ENCODE results near the gene CLPTM1L.

Gene CLPTM1L

DNA sequence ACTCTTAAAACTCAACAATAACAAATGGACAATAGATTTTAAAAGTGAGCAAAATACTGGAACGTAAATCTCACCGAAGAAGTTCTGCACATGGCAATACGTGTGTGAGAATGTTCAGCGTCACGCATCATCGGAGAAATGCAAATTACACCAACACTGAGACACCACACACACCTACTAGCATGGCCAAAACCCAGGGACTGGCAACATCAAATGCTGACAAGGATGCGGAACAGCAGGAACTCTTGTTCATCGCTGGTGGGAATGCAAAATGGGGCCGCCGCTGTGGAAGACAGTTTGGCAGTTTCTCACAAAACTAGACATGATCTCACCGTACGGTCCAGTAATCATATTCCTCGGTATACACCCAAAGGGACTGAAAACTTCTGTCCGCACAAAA, 21.6 kb upstream of the CLPTM1L start:
- H3K4me1 ChIP-seq: no peaks in the 10 kb centered on the region
- H3K36me3 ChIP-seq (ENCODE audit: control insufficient read depth, insufficient read depth, low read length): no peaks in the 10 kb centered on the region
- H3K79me2 ChIP-seq: no peaks in the 10 kb centered on the region
- H3K27ac ChIP-seq: no peak overlapping the region
- H3K27me3 ChIP-seq (ENCODE audit: control insufficient read depth, insufficient read depth, low read length): no peaks in the 10 kb centered on the region
- no peak overlapping the region for H2AFZ ChIP-seq
- H3K4me2 ChIP-seq (ENCODE audit: low read length): no peak overlapping the region
- H3K9ac ChIP-seq: no peak overlapping the region
- TF ChIP-seq, protein P1, sequence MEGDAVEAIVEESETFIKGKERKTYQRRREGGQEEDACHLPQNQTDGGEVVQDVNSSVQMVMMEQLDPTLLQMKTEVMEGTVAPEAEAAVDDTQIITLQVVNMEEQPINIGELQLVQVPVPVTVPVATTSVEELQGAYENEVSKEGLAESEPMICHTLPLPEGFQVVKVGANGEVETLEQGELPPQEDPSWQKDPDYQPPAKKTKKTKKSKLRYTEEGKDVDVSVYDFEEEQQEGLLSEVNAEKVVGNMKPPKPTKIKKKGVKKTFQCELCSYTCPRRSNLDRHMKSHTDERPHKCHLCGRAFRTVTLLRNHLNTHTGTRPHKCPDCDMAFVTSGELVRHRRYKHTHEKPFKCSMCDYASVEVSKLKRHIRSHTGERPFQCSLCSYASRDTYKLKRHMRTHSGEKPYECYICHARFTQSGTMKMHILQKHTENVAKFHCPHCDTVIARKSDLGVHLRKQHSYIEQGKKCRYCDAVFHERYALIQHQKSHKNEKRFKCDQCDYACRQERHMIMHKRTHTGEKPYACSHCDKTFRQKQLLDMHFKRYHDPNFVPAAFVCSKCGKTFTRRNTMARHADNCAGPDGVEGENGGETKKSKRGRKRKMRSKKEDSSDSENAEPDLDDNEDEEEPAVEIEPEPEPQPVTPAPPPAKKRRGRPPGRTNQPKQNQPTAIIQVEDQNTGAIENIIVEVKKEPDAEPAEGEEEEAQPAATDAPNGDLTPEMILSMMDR (IDR thresholded peaks at IDR 0.05): no peak
- no peak overlapping the region for H3K4me3 ChIP-seq (ENCODE audit: low read depth, low read length)
- H3K9me3 ChIP-seq (ENCODE audit: control insufficient read depth, low read length): no peaks in the 10 kb centered on the region

DNA sequence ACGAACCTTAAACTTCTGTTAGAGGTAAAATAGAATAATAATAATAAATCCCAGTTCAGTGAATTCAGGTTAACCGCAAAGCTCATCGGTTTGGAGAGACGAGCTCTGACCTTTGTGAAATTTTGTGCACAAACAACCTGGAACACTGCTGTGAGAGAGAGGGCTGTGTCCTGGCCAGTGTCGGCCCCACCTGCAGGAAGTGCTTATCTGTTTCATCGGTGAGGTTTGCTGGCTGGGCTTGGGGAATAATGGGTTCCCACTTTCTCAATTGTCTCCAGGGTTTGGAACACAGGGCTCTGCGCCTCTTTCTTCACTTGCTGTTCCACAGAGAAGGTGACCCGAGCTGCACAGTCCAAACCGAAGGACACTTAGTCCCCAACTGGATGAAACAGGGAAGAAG, 19.3 kb upstream of the CLPTM1L start:
- H2AFZ ChIP-seq: no peak overlapping the region
- no peaks in the 10 kb centered on the region for H3K4me1 ChIP-seq
- TF ChIP-seq, protein P1 (IDR thresholded peaks at IDR 0.05): no peak
- no peak overlapping the region for H3K27ac ChIP-seq
- no peaks in the 10 kb centered on the region for H3K36me3 ChIP-seq (ENCODE audit: control insufficient read depth, insufficient read depth, low read length)
- H3K9me3 ChIP-seq (ENCODE audit: control insufficient read depth, low read length): no peaks in the 10 kb centered on the region
- no peaks in the 10 kb centered on the region for H3K27me3 ChIP-seq (ENCODE audit: control insufficient read depth, insufficient read depth, low read length)
- no peak overlapping the region for H3K4me2 ChIP-seq (ENCODE audit: low read length)
- H3K4me3 ChIP-seq (ENCODE audit: low read depth, low read length): no peak overlapping the region
- no peaks in the 10 kb centered on the region for H3K79me2 ChIP-seq
- no peak overlapping the region for H3K9ac ChIP-seq

DNA sequence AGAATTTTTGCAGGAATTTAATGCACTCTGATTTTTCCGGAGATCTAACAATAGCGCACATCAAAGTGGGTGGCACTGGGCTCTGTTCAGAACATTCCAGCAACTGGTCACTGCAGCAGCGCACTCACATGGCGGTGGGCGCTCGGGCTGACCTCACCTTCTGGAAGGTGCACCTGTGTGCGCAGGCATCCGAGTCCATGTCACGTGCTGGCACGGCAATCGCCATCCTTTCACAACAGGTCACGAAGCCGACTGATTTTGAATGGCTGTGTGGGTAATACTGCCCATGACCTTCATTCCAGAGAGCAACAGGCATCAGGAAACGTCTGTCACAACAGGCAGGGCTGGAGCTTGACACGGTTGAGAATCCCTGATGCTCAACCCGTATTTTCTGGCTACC, 18.7 kb upstream of the CLPTM1L start:
- no peak overlapping the region for H2AFZ ChIP-seq
- no peak overlapping the region for H3K27ac ChIP-seq
- no peaks in the 10 kb centered on the region for H3K27me3 ChIP-seq (ENCODE audit: control insufficient read depth, insufficient read depth, low read length)
- no peaks in the 10 kb centered on the region for H3K9me3 ChIP-seq (ENCODE audit: control insufficient read depth, low read length)
- TF ChIP-seq, protein P1 (IDR thresholded peaks at IDR 0.05): no peak
- no peaks in the 10 kb centered on the region for H3K79me2 ChIP-seq
- H3K4me3 ChIP-seq (ENCODE audit: low read depth, low read length): no peak overlapping the region
- no peaks in the 10 kb centered on the region for H3K4me1 ChIP-seq
- H3K36me3 ChIP-seq (ENCODE audit: control insufficient read depth, insufficient read depth, low read length): no peaks in the 10 kb centered on the region
- no peak overlapping the region for H3K4me2 ChIP-seq (ENCODE audit: low read length)
- no peak overlapping the region for H3K9ac ChIP-seq

DNA sequence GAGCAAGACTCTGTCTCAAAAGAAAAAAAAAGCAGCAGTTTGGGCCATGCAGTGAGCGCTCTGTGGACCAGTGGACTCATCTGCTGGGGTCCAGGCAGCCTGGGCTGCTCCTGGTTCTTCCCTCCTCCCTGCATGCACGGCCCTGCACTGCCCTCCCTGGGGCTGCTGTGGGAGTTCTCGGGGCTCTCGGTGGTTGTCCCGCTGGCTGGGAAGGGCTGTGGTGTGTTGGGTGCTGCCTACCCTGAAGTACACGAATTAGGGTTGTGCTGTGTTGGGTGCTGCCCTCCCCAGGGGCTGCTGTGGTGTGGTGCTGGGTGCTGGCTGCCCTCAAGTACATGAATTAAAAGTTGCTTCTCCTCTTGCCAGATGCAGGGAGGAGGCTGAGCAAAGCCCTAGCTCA, 18.3 kb upstream of the CLPTM1L start:
- no peak overlapping the region for H3K4me3 ChIP-seq (ENCODE audit: low read depth, low read length)
- TF ChIP-seq, protein P1 (IDR thresholded peaks at IDR 0.05): no peak
- H3K9me3 ChIP-seq (ENCODE audit: control insufficient read depth, low read length): no peaks in the 10 kb centered on the region
- no peak overlapping the region for H3K4me2 ChIP-seq (ENCODE audit: low read length)
- no peak overlapping the region for H3K9ac ChIP-seq
- no peak overlapping the region for H3K27ac ChIP-seq
- no peaks in the 10 kb centered on the region for H3K4me1 ChIP-seq
- no peaks in the 10 kb centered on the region for H3K79me2 ChIP-seq
- no peak overlapping the region for H2AFZ ChIP-seq
- H3K36me3 ChIP-seq (ENCODE audit: control insufficient read depth, insufficient read depth, low read length): no peaks in the 10 kb centered on the region
- H3K27me3 ChIP-seq (ENCODE audit: control insufficient read depth, insufficient read depth, low read length): no peaks in the 10 kb centered on the region

DNA sequence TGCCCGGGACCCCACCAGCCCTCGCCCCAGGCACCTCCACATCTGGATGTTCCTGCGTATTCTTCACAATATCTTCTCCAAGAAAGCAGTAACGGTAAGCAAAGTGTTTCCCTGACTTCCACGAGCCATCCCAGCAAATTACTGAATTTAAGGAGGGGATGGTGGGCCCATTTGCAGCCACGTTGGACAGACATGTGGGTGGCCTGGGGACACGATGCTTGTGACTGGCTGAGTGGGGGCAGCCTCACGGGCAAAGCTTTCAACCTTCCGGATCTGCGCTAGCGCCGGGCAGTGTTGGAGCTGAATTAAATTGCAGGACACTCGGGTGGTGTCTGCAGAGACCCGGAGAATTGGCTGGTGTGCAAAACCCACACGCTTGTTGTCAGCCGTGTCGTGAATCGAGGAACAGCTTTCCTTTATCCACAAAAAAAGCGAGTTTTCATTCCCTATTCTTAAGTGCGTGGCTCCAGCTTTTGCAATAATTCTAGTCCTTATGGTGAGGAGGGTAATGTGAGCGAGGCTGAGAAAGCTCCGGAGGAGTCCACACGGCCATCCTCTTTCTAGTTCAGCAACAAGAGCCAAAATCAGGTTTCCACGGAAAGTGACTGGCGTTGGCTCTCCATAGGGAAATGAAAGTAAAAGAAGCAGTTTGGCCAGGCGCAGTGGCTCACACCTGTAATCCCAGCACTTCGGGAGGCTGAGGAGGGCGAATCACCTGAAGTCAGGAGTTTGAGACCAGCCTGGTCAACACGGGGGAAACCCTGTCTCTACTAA, 17.5 kb upstream of the CLPTM1L start:
- no peaks in the 10 kb centered on the region for H3K79me2 ChIP-seq
- TF ChIP-seq, protein P1 (IDR thresholded peaks at IDR 0.05): no peak

More for the DNA sequence above, 17.5 kb upstream of the CLPTM1L start:
- Histone ChIP-seq H3K4me2 (ENCODE audit: low read length) (no peak overlapping the region), H3K27me3 (ENCODE audit: control insufficient read depth, insufficient read depth, low read length) (peaks cover 4% of the 10 kb centered on the region), H2AFZ (no peak overlapping the region), H3K4me1 (no peaks in the 10 kb centered on the region), H3K9ac (no peak overlapping the region), H3K27ac (no peak overlapping the region), H3K9me3 (ENCODE audit: control insufficient read depth, low read length) (no peaks in the 10 kb centered on the region), H3K4me3 (ENCODE audit: low read depth, low read length) (no peak overlapping the region), H3K36me3 (ENCODE audit: control insufficient read depth, insufficient read depth, low read length) (no peaks in the 10 kb centered on the region)

Data from parathyroid adenoma (tissue), 2 donors.